HTR-8/SVneo (cell line): Measurements from ENCODE around the gene RAB28.
"Not testable (repeated sequence)": the region's sequence is repeated elsewhere in the genome, so short reads cannot be mapped to it uniquely, and the experiment has no call there.

Experiments
- DNase-seq: peaks from one replicate; pipeline ENCODE4 v3.0.0; 2011; ENCODE audit warnings: low spot score, mixed read lengths; ENCODE audit not compliant: insufficient read length
- FAIRE-seq: peaks from 2 replicates; lab custom pipeline; 2011; peaks lifted over from hg19 to GRCh38; lab: Jason Lieb, UNC

RAB28 gene

DNA sequence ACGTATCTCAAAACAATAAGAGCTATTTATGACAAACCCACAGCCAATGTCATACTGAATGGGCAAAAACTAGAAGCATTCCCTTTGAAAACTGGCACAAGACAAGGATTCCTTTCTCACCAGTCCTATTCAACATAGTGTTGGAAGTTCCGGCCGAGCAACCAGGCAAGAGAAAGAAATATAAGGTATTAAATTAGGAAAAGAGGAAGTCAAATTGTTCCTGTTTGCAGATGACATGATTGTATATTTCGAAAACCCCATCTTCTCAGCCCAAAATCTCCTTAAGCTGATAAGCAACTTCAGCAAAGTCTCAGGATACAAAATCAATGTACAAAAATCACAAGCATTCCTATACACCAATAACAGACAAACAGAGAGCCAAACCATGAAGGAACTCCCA, 94.2 kb downstream of the RAB28 start:
- DNase-seq, FAIRE-seq: not testable (repeated sequence)

DNA sequence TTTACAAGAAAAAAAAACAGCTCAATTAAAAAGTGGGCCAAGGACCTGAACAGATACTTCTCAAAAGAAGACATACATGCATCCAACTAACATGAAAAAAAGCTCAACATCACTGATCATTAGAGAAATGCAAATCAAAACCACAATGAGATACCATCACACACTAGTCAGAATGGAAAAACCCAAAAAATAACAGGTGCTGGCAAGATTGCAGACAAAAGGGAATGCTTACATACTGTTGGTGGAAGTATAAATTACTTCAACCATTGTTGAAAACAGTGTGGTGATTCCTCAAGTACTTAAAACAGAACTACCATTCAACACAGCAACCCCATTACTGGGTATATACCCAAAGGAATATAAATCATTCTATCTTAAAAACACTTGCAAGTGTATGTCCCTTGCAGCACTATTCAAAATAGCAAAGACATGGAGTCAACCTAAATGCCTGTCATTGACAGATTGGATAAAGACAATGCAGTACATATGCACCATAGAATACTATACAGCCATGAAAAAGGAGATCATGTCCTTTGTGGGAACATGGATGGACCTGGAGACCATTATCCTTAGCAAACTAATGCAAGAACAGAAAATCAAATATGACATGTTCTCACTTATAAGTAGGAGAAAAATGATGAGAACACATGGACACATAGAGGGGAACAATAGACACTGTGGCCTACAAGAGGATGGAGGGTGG, 97.6 kb downstream of the RAB28 start:
- DNase-seq, result no peak
- no peak for FAIRE-seq

DNA sequence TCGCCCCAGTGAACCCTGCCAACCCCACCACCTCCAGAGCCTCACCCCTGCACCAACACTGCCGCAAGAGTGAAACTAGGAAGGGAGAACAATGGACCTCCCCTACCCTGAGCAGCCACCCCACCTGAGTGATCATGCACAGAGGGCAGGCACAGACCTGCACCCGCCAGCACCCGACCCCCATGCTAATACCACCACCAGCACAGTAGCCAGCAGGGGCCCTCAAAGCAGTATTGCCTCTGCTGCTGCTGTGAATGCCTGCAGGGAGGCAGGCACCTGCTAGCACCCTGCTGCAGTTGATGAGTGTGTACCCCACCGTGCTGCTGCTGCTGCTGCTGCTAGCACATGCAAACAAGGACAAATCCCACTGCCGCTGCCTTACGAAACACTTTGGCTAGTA, 100.1 kb downstream of the RAB28 start:
- DNase-seq (no peak), FAIRE-seq (no peak)

DNA sequence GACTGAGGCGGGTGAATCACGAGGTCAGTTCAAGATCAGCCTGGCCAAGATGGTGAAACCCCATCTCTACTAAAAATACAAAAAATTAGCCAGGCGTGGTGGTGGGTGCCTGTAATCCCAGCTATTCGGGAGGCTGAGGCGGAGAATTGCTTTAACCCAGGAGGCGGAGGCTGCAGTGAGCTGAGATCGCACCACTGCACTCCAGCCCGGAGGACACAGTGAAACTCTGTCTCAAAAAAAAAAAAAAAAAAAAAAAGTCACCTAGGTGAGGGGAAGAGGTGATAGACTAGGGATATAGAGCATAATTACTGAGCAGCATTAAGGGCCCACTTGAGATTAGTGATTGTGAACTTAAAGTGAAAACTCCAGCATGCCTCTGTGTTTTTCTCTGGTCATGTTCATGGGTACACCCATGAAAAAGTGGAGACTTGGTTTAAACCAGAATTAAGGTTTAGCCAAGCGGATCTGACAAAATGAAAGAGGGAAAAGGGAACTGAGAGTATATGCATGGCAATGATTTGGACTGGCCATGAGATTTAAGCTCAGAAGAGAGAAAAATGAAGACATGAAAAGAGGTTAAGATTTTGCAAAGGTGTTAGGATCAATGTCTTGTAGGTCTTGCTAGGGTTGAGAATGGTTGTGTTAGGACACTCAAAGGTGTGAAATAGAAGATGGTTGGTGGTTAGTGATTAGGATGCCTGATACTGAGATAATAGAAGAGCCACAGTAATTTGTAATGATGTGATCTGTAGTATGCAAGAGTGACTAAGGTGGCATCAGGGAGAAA, 105.0 kb downstream of the RAB28 start:
- DNase-seq (no peak), FAIRE-seq (no peak)

DNA sequence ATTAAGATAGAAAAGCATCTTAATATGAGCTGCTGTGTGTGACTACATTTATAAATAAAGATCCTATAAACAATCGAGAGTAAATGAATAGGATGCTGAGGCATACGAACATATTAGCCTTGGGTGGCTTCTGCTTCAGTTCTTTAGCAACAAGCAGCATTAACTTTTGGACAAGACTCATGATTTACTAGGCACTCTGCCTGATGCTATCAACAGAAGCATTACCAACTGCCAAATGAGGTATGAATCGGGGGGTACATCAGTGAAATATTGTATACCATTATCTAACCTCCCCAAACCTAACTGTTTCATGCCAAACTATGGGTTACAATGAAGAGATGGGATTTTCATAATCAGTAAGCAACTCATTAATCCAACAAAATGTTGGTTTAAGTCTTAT, 113.1 kb downstream of the RAB28 start:
- FAIRE-seq, result no peak

DNA sequence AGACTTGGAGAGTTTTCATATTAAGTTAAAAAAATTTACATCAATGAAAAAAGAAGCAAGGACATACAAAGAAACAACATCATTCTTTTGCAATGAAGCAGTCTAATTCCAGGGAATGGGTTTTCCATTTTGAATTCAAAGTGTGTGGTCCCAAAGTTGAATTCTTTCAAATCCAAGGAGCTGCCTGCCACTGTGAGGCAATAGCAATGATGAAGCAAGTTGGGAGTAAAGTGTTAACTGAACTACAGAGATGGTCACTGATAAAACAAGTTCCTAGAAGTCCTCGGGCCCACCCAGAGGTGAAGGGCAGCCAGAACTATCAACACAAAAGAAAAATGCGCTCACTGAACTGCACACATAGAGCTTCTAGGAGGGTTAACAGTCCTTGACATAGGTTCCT, 115.9 kb downstream of the RAB28 start:
- FAIRE-seq, result no peak

More for the DNA sequence above, 113.1 kb downstream of the RAB28 start:
- no peak for DNase-seq

DNA sequence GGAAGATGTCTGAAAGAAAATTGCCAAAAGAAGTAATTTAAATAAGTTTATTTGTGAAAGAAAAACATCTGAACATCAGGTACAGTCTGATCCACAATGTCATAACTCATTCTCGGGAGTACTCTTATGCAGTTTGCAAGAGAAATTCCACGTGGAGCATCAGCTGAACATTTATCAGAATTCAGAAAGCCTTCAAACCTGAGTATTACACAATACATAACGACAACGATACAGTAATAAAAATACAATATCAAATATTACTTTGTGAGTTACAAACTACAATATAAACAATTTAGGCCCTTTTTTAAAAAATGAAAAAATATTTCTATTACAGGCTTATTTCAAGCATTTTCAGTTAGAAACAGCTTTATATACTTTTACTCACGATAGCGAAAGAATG, 116.4 kb downstream of the RAB28 start:
- FAIRE-seq, result no peak
- DNase-seq, result no peak

More for the DNA sequence above, 115.9 kb downstream of the RAB28 start:
- no peak for DNase-seq

DNA sequence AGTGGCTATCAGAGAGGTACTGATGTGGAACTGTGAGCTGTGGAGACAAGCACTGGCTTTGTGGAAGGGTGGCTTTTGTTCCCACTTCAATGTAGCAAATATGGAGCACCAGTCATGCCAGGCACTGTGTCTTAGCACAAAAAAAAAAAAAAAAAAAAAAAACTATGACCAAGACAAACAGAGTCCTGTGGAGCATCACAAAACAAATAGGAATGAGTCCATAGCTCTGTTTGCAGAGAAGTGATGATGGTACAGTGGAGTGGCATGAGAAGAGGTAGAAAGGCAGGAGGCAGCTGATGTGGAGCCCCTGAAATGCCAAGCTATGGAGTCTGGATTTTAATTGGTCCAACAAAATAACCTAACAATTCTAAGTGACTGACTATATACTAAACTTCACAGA, 116.9 kb downstream of the RAB28 start:
- DNase-seq, result no peak
- FAIRE-seq, result no peak

DNA sequence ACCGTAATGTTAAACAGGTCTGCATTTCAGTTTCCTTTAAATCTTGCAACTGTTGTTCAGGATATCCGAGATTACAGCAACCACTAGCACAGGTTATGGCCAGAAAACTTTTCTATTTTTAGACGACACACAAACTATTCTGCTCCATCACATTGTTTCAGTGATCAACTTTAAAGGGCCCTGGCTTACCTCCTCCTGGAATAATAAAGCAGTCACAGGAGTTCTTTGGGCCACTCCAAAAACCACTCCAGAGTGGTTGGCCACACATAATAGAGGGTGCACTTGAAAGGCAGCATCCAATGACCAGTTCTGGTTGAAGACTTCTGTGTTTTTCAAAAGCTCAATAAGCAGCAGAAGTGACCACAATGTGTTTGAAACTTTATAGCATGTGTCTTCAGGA, 118.9 kb downstream of the RAB28 start:
- FAIRE-seq (no peak), DNase-seq (no peak)

DNA sequence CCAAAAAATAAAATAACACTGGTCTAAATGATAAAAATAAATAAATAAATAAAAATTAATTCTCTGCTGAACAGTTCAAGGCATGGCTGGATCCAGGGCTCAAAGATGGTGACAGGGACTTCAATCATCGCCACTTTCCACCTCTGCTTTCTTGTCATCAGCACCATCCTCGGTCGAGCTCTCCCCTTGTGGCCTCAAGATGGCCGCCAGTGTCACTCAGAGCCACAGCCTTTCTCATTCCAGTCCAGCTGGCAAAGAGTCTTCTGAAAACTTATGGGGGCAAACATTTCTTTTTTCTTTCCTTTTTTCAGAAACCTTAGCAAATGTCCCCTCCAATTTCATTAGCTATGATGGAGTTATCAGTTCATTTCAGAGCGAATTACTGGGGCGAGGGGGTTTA, 119.5 kb downstream of the RAB28 start:
- DNase-seq (no peak), FAIRE-seq (no peak)

DNA sequence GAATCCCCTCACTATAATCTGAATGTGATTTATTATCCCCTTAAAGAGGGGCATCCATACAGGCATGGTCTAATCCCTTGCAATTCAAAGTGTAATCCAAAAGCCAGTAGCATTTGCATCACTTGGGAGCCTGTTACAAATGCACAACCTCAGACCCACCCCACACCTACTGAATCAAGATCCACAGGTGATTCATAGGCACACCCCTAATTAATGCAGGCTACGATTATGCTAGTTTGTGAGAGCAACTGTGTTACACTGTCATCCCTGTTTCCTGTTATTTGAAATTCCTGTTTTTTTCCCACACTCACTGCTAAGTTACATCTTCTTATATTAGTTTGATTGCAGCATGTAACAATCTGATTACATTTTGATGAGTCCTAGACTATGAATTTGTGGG, 120.0 kb downstream of the RAB28 start:
- DNase-seq, result no peak
- no peak for FAIRE-seq

DNA sequence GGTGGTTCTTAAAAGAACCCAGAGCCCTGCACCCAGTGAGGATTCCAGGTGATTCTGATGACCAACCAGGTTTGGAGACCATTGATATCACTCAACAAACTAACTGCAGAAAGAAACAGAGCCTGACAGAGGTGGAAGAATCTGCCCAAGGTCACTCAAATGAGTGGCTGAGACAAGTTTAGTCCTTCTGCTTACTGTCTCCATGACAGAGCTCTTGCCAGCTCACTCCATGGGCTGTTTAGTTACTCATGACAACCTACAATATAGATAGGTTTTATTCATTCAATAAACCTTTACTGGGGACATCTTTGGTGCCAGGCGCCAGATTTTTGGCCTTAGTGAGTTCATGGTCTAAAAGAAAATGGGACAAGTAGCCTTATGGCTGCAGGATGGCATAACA, 124.3 kb downstream of the RAB28 start:
- no peak for FAIRE-seq
- DNase-seq, result no peak

DNA sequence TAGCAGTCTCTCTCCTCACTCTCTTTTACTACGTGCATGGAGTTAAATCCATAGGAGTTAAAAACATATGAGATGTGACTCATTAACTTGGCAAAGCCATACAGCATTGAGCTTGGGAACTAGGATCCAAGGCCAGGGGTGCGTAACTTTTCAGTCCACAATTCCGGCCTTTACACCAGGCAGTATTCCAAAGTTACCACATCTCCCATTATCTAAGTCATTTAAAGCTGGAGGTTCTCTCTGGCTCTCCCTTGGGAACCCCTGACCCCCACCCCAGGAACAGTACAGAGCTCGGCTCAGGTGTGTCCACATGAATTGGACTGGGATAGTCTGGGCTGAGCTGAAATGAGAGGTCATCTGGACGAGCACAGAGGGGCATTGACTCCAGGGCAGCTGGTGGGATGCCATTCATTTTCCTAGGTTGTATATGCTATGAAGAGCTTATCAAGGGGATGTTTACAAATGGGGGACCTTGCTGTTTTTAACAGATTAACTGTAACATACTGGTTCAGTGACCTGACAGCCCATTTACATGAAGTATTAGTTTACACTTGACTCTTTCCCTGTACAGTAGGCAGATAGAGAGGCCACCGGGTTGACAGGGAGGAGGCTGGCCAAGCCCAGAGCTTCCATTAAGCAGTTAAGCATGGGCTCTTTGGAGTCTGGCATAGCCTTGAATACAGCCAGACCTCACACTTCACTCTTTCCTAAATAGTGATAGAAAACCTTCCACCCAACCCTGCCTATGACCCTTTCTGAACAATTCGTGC, 128.8 kb downstream of the RAB28 start:
- DNase-seq (no peak), FAIRE-seq (no peak)

DNA sequence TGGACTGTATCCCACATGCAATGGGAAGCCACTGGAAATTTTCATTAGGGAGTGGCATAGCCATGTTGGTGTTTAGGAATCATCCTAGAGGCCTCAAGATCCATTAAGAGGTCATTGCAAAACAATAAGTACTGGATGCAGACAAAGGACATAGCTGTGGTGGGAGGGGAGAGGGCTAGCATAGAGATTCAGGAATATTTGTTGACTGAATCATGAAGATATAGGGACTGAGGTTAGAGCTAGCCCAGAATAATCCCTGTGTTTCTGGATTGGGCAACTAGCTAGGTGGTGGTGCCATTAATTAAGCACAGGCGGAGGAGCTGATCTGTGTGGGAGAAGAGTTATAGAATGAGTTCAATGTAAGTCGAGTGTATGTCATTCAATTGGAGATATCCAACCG, 135.0 kb downstream of the RAB28 start:
- DNase-seq, result no peak
- no peak for FAIRE-seq

DNA sequence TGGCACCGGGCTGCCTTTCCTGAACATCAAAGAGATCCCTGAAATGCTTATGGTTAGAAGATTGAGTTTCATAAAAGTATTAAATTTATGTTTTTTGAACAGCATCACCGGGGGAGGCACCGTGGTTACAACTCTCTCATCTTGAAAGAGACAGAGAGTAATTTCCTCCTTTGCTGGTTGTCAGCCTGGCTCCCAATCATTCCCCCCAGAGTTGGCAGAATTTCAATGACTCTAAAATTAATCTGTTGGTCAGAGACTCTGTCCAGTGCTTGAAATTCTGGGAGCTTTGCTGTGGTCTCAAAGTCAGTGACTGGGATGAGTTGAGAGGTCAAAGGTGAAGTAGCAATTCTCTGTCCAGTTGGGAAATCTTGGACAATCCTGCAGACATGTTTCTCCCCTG, 135.9 kb downstream of the RAB28 start:
- DNase-seq (no peak), FAIRE-seq (no peak)

DNA sequence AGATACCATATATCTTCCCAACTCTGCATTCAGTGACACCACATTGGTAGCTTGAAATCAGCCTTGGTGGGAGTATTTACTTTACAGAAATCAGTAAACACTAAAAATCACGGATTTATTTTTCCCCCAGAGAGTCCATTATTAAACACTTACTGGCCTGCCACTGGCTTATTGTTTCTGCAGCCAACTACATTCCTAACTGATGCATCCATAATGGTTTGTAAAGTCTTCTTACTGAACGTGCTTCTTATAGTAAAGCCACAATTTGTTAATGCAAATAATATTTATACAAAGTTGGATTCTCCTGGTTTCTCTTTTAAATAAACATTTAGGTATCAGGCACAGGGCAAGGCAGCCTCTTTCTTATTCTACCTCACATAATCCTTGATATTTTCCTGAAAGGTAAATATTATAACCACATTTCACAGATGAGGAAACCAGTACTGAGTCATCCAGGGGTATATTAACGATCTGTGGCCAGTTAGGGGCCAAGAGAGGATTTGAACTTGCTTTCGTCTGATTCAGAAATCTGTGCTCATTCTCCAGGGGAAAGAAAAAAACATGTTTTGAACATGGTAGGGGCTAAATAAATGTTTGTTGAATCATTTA, 136.5 kb downstream of the RAB28 start:
- DNase-seq, result no peak
- FAIRE-seq, result no peak

DNA sequence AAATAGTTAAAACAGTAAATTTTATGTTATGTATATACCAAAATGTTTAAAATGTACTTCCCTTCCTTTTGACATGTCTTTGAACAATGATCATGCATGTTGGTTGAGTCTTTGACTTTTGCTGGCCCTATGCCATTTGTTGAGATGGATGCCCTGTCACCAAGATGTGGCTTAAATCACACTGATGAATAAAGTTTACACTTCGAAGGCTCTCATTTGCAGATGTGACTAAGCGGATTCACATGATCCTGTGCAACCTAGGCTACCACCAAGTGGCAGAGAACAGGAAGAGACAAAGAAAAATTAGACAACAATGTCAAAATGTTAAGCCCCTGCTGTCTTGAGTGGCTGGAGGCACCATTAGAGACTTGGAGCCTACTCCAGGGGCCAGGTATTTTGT, 139.9 kb downstream of the RAB28 start:
- no peak for DNase-seq
- FAIRE-seq, result no peak

DNA sequence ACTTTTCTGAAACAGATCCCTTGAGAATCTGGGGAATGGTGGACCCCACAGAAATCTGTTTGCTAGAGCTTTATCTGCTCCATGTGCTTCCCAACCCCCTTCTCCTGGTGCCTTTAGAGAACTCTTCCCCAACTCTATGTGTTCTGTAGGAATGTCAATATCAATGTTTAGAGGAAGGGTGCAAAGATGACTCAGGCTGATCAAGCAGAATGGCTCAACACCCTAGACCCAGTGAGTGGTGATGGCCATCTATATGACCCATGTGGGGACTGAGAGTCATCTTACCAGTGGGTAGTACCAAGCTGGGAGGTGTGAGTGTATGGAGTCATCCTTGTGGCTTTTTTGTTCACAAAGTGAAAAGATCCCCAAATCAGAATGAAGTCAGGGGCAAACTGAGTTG, 143.5 kb downstream of the RAB28 start:
- no peak for DNase-seq
- no peak for FAIRE-seq

DNA sequence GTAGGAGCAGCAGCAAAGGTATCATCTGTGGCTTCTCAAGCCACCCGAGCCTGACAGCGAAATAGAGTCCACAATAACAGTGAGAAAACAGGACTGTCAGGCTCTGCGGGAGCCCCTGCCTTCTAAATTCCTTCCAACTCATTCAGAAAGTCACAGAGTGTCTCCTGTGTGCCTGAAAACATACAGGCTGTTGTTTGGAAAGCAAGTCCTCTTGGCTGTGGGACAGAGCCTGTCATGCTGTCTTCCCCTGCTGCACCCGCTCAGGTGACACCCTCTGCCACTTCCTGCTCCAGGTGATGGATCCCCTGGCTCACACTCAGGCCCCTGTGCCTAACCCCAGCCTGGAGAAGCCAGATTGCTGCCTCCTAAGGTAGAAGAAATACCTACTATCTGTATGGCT, 152.3 kb downstream of the RAB28 start:
- FAIRE-seq, result no peak
- no peak for DNase-seq

DNA sequence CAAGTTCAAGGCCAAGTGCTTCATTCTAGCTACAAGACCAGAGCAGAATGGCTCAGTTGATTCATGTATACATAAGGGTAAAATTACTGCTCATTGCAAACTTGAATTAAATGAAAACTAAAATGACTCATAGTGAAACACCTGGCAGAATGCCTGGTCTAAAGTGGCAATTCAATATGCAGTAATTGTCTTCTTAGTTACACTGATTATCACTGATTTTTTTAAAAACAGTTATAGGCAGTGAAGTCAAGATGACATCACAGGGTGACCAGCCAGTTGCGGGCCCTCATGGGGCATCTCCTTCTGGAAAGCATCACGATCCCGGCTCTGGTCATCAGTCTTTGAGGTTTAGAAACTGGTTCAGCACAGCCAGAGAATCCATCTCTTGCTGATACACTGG, 154.2 kb downstream of the RAB28 start:
- DNase-seq (no peak), FAIRE-seq (no peak)
